GM12878 (cell line): ENCODE results near the gene EID1. TPM values are rescaled to one million over a fixed set of nuclear protein-coding genes. Genes with fewer than 3 reads are reported as not detected.
A peak's percentile ranks its signal among the peaks of the same experiment; 100 is the strongest.

Source experiments
- ATAC-seq: fragments of 200-7000 bp; cut with Tn5 transposase; 3 replicates; pipeline ENCODE4 v1.9.1; 2020; ENCODE audit warnings: mild to moderate bottlenecking, moderate library complexity
- Bru-seq: library from RNA; stranded (reverse); fragments of 400-500 nt; gene quantifications from one replicate; lab custom pipeline; 2021; lab: Mats Ljungman, UMichigan
- BruChase-seq, 2 experiments: library from RNA; stranded (reverse); fragments of 400-500 nt; gene quantifications; one replicate each; lab custom pipeline; 2021; lab: Mats Ljungman, UMichigan
- BruUV-seq: library from RNA; stranded (reverse); fragments of 400-500 nt; replicated peaks from 2 replicates; lab custom pipeline; 2021; lab: Mats Ljungman, UMichigan
- CTCF ChIA-PET: fragments of 300-600 bp; sonication (Branson Sonifier 250); formaldehyde crosslinking; extraction: SDS; loops from one replicate; lab custom pipeline; 2021; ENCODE audit warnings: inconsistent platforms; lab: Yijun Ruan, JAX
- POLR2A ChIA-PET: fragments of 350-600 bp; formaldehyde crosslinking; extraction: SDS; loops from one replicate; lab custom pipeline; 2021; ENCODE audit warnings: inconsistent platforms; lab: Charles Lee
- RAD21 ChIA-PET: fragments of 300-600 bp; sonication (Branson Sonifier 250); formaldehyde crosslinking; loops from one replicate; lab custom pipeline; 2023; ENCODE audit warnings: antibody characterized with exemption; ENCODE audit not compliant: unreplicated experiment; lab: Charles Lee
- SMC1A ChIA-PET: fragments of 300-600 bp; sonication (Branson Sonifier 250); formaldehyde crosslinking; loops from one replicate; lab custom pipeline; 2023; ENCODE audit not compliant: unreplicated experiment, uncharacterized antibody; lab: Charles Lee
- DNase-seq: peaks from one replicate; pipeline ENCODE4 v3.0.0-alpha.2; 2011; ENCODE audit warnings: low read depth, low spot score
- FAIRE-seq: peaks from 3 replicates; lab custom pipeline; 2011; peaks lifted over from hg19 to GRCh38; lab: Jason Lieb, UNC
- H2AFZ ChIP-seq: 2 replicates; pipeline ENCODE4 v1.6.0; 2011; ENCODE audit warnings: low read depth, low read length, control low read depth; ENCODE audit not compliant: control insufficient read depth
- H3K27ac ChIP-seq: 2 replicates; pipeline ENCODE4 v1.5.1; 2011; ENCODE audit warnings: control low read depth; ENCODE audit not compliant: control insufficient read depth, insufficient read depth
- H3K27me3 ChIP-seq, 2 experiments: replicated peaks in 1 of 2; 2 replicates each; pipeline versions ENCODE4 v1.6.0 to v1.6.1; 2011; ENCODE audit warnings: low read length in 1 of 2; ENCODE audit not compliant: control insufficient read depth in 2 of 2, insufficient read depth in 2 of 2
- H3K36me3 ChIP-seq, 2 experiments: 2 replicates each; pipeline ENCODE4 v1.5.1; 2011; ENCODE audit warnings: low read length in 1 of 2; ENCODE audit not compliant: control insufficient read depth in 2 of 2, insufficient read depth in 2 of 2
- H3K4me1 ChIP-seq: 2 replicates; pipeline ENCODE4 v1.6.1; 2011; ENCODE audit warnings: mild to moderate bottlenecking, low read length, moderate library complexity, mixed read lengths; ENCODE audit not compliant: control insufficient read depth, insufficient read depth
- H3K4me2 ChIP-seq: 2 replicates; pipeline ENCODE4 v1.6.0; 2011; ENCODE audit warnings: control low read depth; ENCODE audit not compliant: control insufficient read depth, insufficient read depth
- H3K4me3 ChIP-seq: fragments of 200-600 bp; sonication (generic); 2 replicates; pipeline ENCODE4 v1.5.1; 2016
- H3K79me2 ChIP-seq: 2 replicates; pipeline ENCODE4 v1.6.0; 2011; ENCODE audit warnings: low read length; ENCODE audit not compliant: control insufficient read depth, insufficient read depth
- H3K9ac ChIP-seq: 2 replicates; pipeline ENCODE4 v1.8.0; 2011; ENCODE audit warnings: low read length, control low read depth, mixed read lengths; ENCODE audit not compliant: control insufficient read depth, insufficient read depth
- H3K9me3 ChIP-seq: replicated peaks from 3 replicates; pipeline ENCODE4 v1.5.1; 2011; ENCODE audit warnings: mild to moderate bottlenecking, low read length; ENCODE audit not compliant: control insufficient read depth, insufficient read depth
- H4K20me1 ChIP-seq: 2 replicates; pipeline ENCODE4 v1.6.0; 2011; ENCODE audit not compliant: control insufficient read depth, insufficient read depth
- CREB1 ChIP-seq: IDR thresholded peaks from 2 replicates; pipeline ENCODE4 v1.6.1; 2012; ENCODE audit warnings: low read depth, mild to moderate bottlenecking, inconsistent platforms
- LARP7 ChIP-seq: fragments of 450-650 bp; IDR thresholded peaks from 2 replicates; pipeline ENCODE4 v1.6.1; 2017; ENCODE audit warnings: mild to moderate bottlenecking
- MTA2 ChIP-seq: fragments of 450-650 bp; IDR thresholded peaks from 2 replicates; pipeline ENCODE4 v1.6.1; 2016; ENCODE audit warnings: low read depth, mild to moderate bottlenecking, moderate library complexity
- POLR2AphosphoS5 ChIP-seq: IDR thresholded peaks from 2 replicates; pipeline ENCODE4 v1.6.1; 2011; ENCODE audit warnings: mild to moderate bottlenecking, low read length, inconsistent platforms
- SMAD1 ChIP-seq: fragments of 450-650 bp; IDR thresholded peaks from 2 replicates; pipeline ENCODE4 v1.6.1; 2018; ENCODE audit warnings: mild to moderate bottlenecking, low read depth; ENCODE audit not compliant: partially characterized antibody
- SMC3 ChIP-seq: IDR thresholded peaks from 2 replicates; pipeline ENCODE4 v1.6.1; 2011; ENCODE audit warnings: low read length, improper control_type of control experiment, borderline replicate concordance
- WGBS: methylation state at CpG from one replicate; pipeline ENCODE4 v1.1.6; 2016; ENCODE audit warnings: low lambda C conversion rate; ENCODE audit not compliant: insufficient replicate concordance, insufficient coverage; ENCODE audit errors: missing lambda C conversion rate; 5-methylcytosine and 5-hydroxymethylcytosine counted together
- in situ Hi-C: fragments of 300-500 bp; cut with MboI; formaldehyde crosslinking; loops from 9 replicates; pipeline ENCODE4 v1.14.3; 2018; ENCODE audit warnings: mixed read lengths
- intact Hi-C: fragments of 100-400 bp; cut with micrococcal nuclease; formaldehyde crosslinking; loops from one replicate; pipeline ENCODE4 v1.14.2; 2022; ENCODE audit not compliant: unreplicated experiment
- long read RNA-seq, 2 experiments: library from polyadenylated mRNA; unstranded; transcript quantifications; one replicate each; pipeline ENCODE4 v2.0.0, GENCODE V29; 2019 to 2020
- polyA minus RNA-seq, 3 experiments: library from RNA; depleted of rRNA, polyadenylated mRNA; stranded (reverse); fragments of >200 nt; gene quantifications; 2 replicates each; pipeline ENCODE4 v1.2.3, GENCODE V29; 2011
- polyA plus RNA-seq, 11 experiments: library from polyadenylated mRNA; depleted of rRNA in 4 of 11; unstranded in 6 of 11; stranded (reverse) in 5 of 11; fragments of >200 nt; fragmentation: Nextera tagmentation in 4 of 11; fragmentation: Illumina TruSeq in 1 of 11; extraction: Ambion mirVana in 4 of 11; extraction: Trizol in 1 of 11; gene quantifications; 1 replicate in 1 of 11; 2 replicates in 10 of 11; pipeline versions ENCODE4 v1.2.1 to v1.2.3, GENCODE V29; 2011 to 2016; ENCODE audit warnings: inconsistent platforms in 2 of 11, missing spikeins in 2 of 11, low read depth in 1 of 11
- total RNA-seq, 4 experiments: library from RNA; depleted of rRNA in 3 of 4; stranded (reverse); fragments of >200 nt in 3 of 4; fragmentation: Illumina TruSeq in 1 of 4; extraction: Trizol in 1 of 4; gene quantifications; 2 replicates each; pipeline versions ENCODE4 v1.2.1 to v1.2.3, GENCODE V29; 2013 to 2021
- TF ChIP-seq, protein P1 (sequence below): IDR thresholded peaks from 2 replicates; pipeline ENCODE4 v1.6.1; 2012; ENCODE audit warnings: low read depth, low read length, improper control_type of control experiment
- TF ChIP-seq, protein P2 (sequence below), 3 experiments: IDR thresholded peaks in 2 of 3; conservative IDR thresholded peaks in 1 of 3; 2 replicates each; pipeline ENCODE4 v1.5.1; 2011; ENCODE audit warnings: low read depth in 3 of 3, low read length in 3 of 3, mild to moderate bottlenecking in 3 of 3, control low read depth in 2 of 3, moderate library complexity in 2 of 3, inconsistent platforms in 1 of 3, mixed read lengths in 1 of 3; ENCODE audit not compliant: control insufficient read depth in 2 of 3, insufficient read depth in 1 of 3; ENCODE audit errors: extremely low read depth in 1 of 3

EID1 gene, protein sequence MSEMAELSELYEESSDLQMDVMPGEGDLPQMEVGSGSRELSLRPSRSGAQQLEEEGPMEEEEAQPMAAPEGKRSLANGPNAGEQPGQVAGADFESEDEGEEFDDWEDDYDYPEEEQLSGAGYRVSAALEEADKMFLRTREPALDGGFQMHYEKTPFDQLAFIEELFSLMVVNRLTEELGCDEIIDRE
- total RNA-seq (2013; cell fraction: nucleolus; rRNA removed): 22.5 and 30.9 TPM in 2 replicates
- total RNA-seq (2014; rRNA removed) (98.9 and 127 TPM in 2 replicates), total RNA-seq (2014; rRNA removed; fragmentation: Illumina TruSeq; extraction: Trizol) (123 and 125 TPM in 2 replicates), total RNA-seq (2021) (119 TPM in 2 replicates), polyA plus RNA-seq (2011; rRNA removed) (157 and 182 TPM in 2 replicates), polyA plus RNA-seq (2014; fragmentation: Illumina TruSeq; extraction: Trizol) (123 and 157 TPM in 2 replicates), polyA plus RNA-seq (2014; fragmentation: Nextera tagmentation; extraction: Ambion mirVana) (10 to 100 TPM; 45.6 to 79.5 TPM), polyA plus RNA-seq (2014; rRNA removed) (137 and 142 TPM in 2 replicates), polyA plus RNA-seq (2016; fragmentation: Nextera tagmentation; extraction: Ambion mirVana) (100 to 1,000 TPM; 202 to 210 TPM), polyA minus RNA-seq (2011; rRNA and poly(A)+ RNA removed) (26.5 and 28.2 TPM in 2 replicates), Bru-seq, nascent RNA (percentile 98 among the genes with signal in this experiment), BruChase-seq, experiment 1, labeled RNA remaining after a 6-hour chase (percentile 100 among the genes with signal in this experiment), BruChase-seq, experiment 2, labeled RNA remaining after a 2-hour chase (percentile 99 among the genes with signal in this experiment)
- 50.9 TPM for polyA plus RNA-seq (2011; ENCODE audit: low read depth)
- polyA plus RNA-seq (2011; cell fraction: cytosol; rRNA removed): 83.4 and 91.3 TPM in 2 replicates
- 57.1 and 85.9 TPM in 2 replicates for polyA plus RNA-seq (2011; cell fraction: nucleus; rRNA removed)
- 82.8 and 85.4 TPM in 2 replicates for polyA plus RNA-seq (2012)
- polyA minus RNA-seq (2011; cell fraction: cytosol; rRNA and poly(A)+ RNA removed): 29.9 and 32.7 TPM in 2 replicates
- polyA minus RNA-seq (2011; cell fraction: nucleus; rRNA and poly(A)+ RNA removed): 10.8 and 15.1 TPM in 2 replicates
- long read RNA-seq, experiment 1, transcript EID1-201 (1 exons, 2,298 nt): major isoform, 255 of 256 reads
- long read RNA-seq, experiment 1, partial matches to known transcripts: 0 of 256 reads
- long read RNA-seq, experiment 1, other reads (novel, unspliced or antisense): 1 of 256 reads
- long read RNA-seq, experiment 2, transcript EID1-201 (1 exons, 2,298 nt): major isoform, 706 of 712 reads
- long read RNA-seq, experiment 2, partial matches to known transcripts: 0 of 712 reads
- long read RNA-seq, experiment 2, other reads (novel, unspliced or antisense): 6 of 712 reads

DNA sequence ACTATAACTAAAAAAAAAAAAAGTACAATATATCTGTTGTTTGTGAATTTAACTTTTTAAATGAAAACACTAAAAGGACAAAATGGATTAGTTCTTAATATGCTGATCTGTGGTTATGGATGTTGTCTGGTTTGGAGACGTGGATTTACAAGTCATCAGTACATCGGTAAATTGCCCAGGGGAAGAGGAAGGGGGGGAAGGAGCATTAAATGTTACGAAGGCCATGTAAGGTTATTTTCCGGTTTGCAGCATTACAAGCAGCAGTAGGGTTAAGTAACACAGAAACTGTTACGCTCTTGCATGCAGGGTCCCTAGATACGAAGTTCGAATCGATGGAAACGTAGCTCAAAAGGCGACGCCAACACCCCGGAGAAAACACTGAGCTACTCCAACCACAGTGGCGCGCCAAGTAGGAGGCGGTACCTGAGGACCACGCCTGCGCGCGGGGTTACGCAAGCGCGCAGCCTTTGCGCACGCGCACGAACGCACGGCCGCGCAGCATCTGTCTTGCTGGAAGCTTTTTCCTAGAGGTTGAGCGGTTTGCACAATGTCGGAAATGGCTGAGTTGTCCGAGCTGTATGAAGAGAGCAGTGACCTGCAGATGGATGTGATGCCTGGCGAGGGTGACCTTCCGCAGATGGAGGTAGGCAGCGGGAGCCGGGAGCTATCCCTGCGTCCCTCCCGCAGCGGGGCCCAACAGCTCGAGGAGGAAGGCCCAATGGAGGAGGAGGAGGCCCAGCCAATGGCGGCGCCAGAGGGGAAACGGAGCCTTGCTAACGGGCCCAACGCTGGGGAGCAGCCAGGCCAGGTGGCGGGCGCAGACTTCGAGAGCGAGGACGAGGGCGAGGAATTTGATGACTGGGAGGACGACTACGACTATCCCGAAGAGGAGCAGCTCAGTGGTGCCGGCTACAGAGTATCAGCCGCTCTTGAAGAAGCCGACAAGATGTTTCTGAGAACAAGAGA is at the start of gene EID1:
Gene EID1 (plus strand): TSS at position 505 of the 966 bp plus-strand sequence. CDS start 43 bp downstream, at position 548.
- Histone ChIP-seq H4K20me1 (no peaks in the 10 kb centered on the region; the same call in 1 of the 2 replicates), H3K9me3 (no peaks in the 10 kb centered on the region), H3K27me3 (no peaks in the 10 kb centered on the region), H3K4me2 (peak within 1 kb of the TSS; percentile 77), H3K27ac (peak within 1 kb of the TSS; percentile 85), H2AFZ (peak within 1 kb of the TSS; percentile 94), H3K4me1 (peaks cover 4% of the 10 kb centered on the region), H3K79me2 (peaks cover 26% of the 10 kb centered on the region), H3K9ac (peak within 1 kb of the TSS; percentile 89), H3K36me3 (no peaks in the 10 kb centered on the region), H3K4me3 (peak within 1 kb of the TSS; percentile 67)
- ChIA-PET SMC1A (interaction anchor here (0.6 to 7.1 kb wide), 26 partner anchors 9 to 1104 kb away, joined by 3 to 55 read pairs (median 4); partner anchors contain the start of gene SHC4), POLR2A (interaction anchor here (0.6 to 1.5 kb wide), 14 partner anchors 10 to 539 kb away, joined by 3 to 7 read pairs (median 4); partner anchors contain the start of genes CEP152 and COPS2), RAD21 (interaction anchor here (0.7 to 3.0 kb wide), 22 partner anchors 10 to 1267 kb away, joined by 3 to 25 read pairs (median 4); partner anchors contain the start of genes CEP152, COPS2 and SHC4), CTCF (interaction anchor here (0.6 to 4.7 kb wide), 20 partner anchors 10 to 1267 kb away, joined by 3 to 38 read pairs (median 4); partner anchors contain the start of genes CEP152, COPS2 and SECISBP2L)
- intact Hi-C loops (loop anchor here (2.0 kb wide), 1 partner anchor 63 kb away; no protein-coding TSS in a partner anchor), in situ Hi-C loops (loop anchor here (10.0 kb wide), 1 partner anchor 747 kb away; the partner anchor contains the start of genes DTWD1 and FAM227B)
- peak; percentile 94 for ATAC-seq
- peak; percentile 87 for DNase-seq
- 1% methylated on average over 58 of the region's 58 CpGs for WGBS
- TSS peak; percentile 92 for BruUV-seq
- FAIRE-seq: peak; percentile 64
- TF ChIP-seq, protein P1, sequence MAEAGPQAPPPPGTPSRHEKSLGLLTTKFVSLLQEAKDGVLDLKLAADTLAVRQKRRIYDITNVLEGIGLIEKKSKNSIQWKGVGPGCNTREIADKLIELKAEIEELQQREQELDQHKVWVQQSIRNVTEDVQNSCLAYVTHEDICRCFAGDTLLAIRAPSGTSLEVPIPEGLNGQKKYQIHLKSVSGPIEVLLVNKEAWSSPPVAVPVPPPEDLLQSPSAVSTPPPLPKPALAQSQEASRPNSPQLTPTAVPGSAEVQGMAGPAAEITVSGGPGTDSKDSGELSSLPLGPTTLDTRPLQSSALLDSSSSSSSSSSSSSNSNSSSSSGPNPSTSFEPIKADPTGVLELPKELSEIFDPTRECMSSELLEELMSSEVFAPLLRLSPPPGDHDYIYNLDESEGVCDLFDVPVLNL: peak; percentile 69; the same call in 1 of the 2 replicates
- TF ChIP-seq LARP7 (peak; percentile 86), SMAD1 (peak; percentile 23), CREB1 (peak; percentile 84), MTA2 (peak; percentile 26; the same call in 1 of the 2 replicates), POLR2AphosphoS5 (peak; percentile 94), SMC3 (0 out of 2 replicates have a peak, but pooled peaks have one; percentile 22)
- TF ChIP-seq, protein P2, sequence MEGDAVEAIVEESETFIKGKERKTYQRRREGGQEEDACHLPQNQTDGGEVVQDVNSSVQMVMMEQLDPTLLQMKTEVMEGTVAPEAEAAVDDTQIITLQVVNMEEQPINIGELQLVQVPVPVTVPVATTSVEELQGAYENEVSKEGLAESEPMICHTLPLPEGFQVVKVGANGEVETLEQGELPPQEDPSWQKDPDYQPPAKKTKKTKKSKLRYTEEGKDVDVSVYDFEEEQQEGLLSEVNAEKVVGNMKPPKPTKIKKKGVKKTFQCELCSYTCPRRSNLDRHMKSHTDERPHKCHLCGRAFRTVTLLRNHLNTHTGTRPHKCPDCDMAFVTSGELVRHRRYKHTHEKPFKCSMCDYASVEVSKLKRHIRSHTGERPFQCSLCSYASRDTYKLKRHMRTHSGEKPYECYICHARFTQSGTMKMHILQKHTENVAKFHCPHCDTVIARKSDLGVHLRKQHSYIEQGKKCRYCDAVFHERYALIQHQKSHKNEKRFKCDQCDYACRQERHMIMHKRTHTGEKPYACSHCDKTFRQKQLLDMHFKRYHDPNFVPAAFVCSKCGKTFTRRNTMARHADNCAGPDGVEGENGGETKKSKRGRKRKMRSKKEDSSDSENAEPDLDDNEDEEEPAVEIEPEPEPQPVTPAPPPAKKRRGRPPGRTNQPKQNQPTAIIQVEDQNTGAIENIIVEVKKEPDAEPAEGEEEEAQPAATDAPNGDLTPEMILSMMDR (IDR thresholded peaks at IDR 0.05 in 2 of 3, conservative IDR thresholded peaks at IDR 0.05 in 1 of 3; ENCODE audit: control insufficient read depth in 2 of 3, extremely low read depth in 1 of 3, insufficient read depth in 1 of 3, low read depth in 3 of 3, low read length in 3 of 3): no peak
